GM12878 (cell line): ENCODE results near the gene OR2AT4. TPM values are rescaled to one million over a fixed set of nuclear protein-coding genes. Genes with fewer than 3 reads are reported as not detected.

Source experiments
- ATAC-seq: fragments of 200-7000 bp; cut with Tn5 transposase; 3 replicates; pipeline ENCODE4 v1.9.1; 2020; ENCODE audit warnings: mild to moderate bottlenecking, moderate library complexity
- BruUV-seq: library from RNA; stranded (reverse); fragments of 400-500 nt; replicated peaks from 2 replicates; lab custom pipeline; 2021; lab: Mats Ljungman, UMichigan
- CTCF ChIA-PET: fragments of 300-600 bp; sonication (Branson Sonifier 250); formaldehyde crosslinking; extraction: SDS; loops from one replicate; lab custom pipeline; 2021; ENCODE audit warnings: inconsistent platforms; lab: Yijun Ruan, JAX
- POLR2A ChIA-PET: fragments of 350-600 bp; formaldehyde crosslinking; extraction: SDS; loops from one replicate; lab custom pipeline; 2021; ENCODE audit warnings: inconsistent platforms; lab: Charles Lee
- RAD21 ChIA-PET: fragments of 300-600 bp; sonication (Branson Sonifier 250); formaldehyde crosslinking; loops from one replicate; lab custom pipeline; 2023; ENCODE audit warnings: antibody characterized with exemption; ENCODE audit not compliant: unreplicated experiment; lab: Charles Lee
- SMC1A ChIA-PET: fragments of 300-600 bp; sonication (Branson Sonifier 250); formaldehyde crosslinking; loops from one replicate; lab custom pipeline; 2023; ENCODE audit not compliant: unreplicated experiment, uncharacterized antibody; lab: Charles Lee
- DNase-seq: peaks from one replicate; pipeline ENCODE4 v3.0.0-alpha.2; 2011; ENCODE audit warnings: low read depth, low spot score
- FAIRE-seq: peaks from 3 replicates; lab custom pipeline; 2011; peaks lifted over from hg19 to GRCh38; lab: Jason Lieb, UNC
- H2AFZ ChIP-seq: 2 replicates; pipeline ENCODE4 v1.6.0; 2011; ENCODE audit warnings: low read depth, low read length, control low read depth; ENCODE audit not compliant: control insufficient read depth
- H3K27ac ChIP-seq: 2 replicates; pipeline ENCODE4 v1.5.1; 2011; ENCODE audit warnings: control low read depth; ENCODE audit not compliant: control insufficient read depth, insufficient read depth
- H3K27me3 ChIP-seq, 2 experiments: replicated peaks in 1 of 2; 2 replicates each; pipeline versions ENCODE4 v1.6.0 to v1.6.1; 2011; ENCODE audit warnings: low read length in 1 of 2; ENCODE audit not compliant: control insufficient read depth in 2 of 2, insufficient read depth in 2 of 2
- H3K36me3 ChIP-seq, 2 experiments: 2 replicates each; pipeline ENCODE4 v1.5.1; 2011; ENCODE audit warnings: low read length in 1 of 2; ENCODE audit not compliant: control insufficient read depth in 2 of 2, insufficient read depth in 2 of 2
- H3K4me1 ChIP-seq: 2 replicates; pipeline ENCODE4 v1.6.1; 2011; ENCODE audit warnings: mild to moderate bottlenecking, low read length, moderate library complexity, mixed read lengths; ENCODE audit not compliant: control insufficient read depth, insufficient read depth
- H3K4me2 ChIP-seq: 2 replicates; pipeline ENCODE4 v1.6.0; 2011; ENCODE audit warnings: control low read depth; ENCODE audit not compliant: control insufficient read depth, insufficient read depth
- H3K4me3 ChIP-seq: fragments of 200-600 bp; sonication (generic); 2 replicates; pipeline ENCODE4 v1.5.1; 2016
- H3K79me2 ChIP-seq: 2 replicates; pipeline ENCODE4 v1.6.0; 2011; ENCODE audit warnings: low read length; ENCODE audit not compliant: control insufficient read depth, insufficient read depth
- H3K9ac ChIP-seq: 2 replicates; pipeline ENCODE4 v1.8.0; 2011; ENCODE audit warnings: low read length, control low read depth, mixed read lengths; ENCODE audit not compliant: control insufficient read depth, insufficient read depth
- H3K9me3 ChIP-seq: replicated peaks from 3 replicates; pipeline ENCODE4 v1.5.1; 2011; ENCODE audit warnings: mild to moderate bottlenecking, low read length; ENCODE audit not compliant: control insufficient read depth, insufficient read depth
- H4K20me1 ChIP-seq: 2 replicates; pipeline ENCODE4 v1.6.0; 2011; ENCODE audit not compliant: control insufficient read depth, insufficient read depth
- CBX5 ChIP-seq: sonication (generic); IDR thresholded peaks from 2 replicates; pipeline ENCODE4 v1.6.1; 2016; ENCODE audit warnings: low read depth, moderate library complexity, mild to moderate bottlenecking, inconsistent platforms
- CHD2 ChIP-seq: IDR thresholded peaks from 2 replicates; pipeline ENCODE4 v1.6.1; 2011; ENCODE audit warnings: low read depth, low read length, improper control_type of control experiment, borderline replicate concordance
- FOXK2 ChIP-seq: fragments of 450-650 bp; IDR thresholded peaks from 2 replicates; pipeline ENCODE4 v1.6.1; 2017; ENCODE audit warnings: mild to moderate bottlenecking, moderate library complexity
- MLLT1 ChIP-seq: fragments of 450-650 bp; IDR thresholded peaks from 2 replicates; pipeline ENCODE4 v1.6.1; 2016; ENCODE audit warnings: mild to moderate bottlenecking
- NKRF ChIP-seq: fragments of 450-650 bp; conservative IDR thresholded peaks from 2 replicates; pipeline ENCODE4 v1.6.1; 2017; ENCODE audit warnings: mild to moderate bottlenecking, moderate library complexity
- PML ChIP-seq: IDR thresholded peaks from 2 replicates; pipeline ENCODE4 v1.6.1; 2012; ENCODE audit warnings: low read length, inconsistent platforms
- SIX5 ChIP-seq: IDR thresholded peaks from 2 replicates; pipeline ENCODE4 v1.6.1; 2011; ENCODE audit warnings: mild to moderate bottlenecking, low read depth, low read length, moderate library complexity; ENCODE audit not compliant: severe bottlenecking
- TAF1 ChIP-seq: IDR thresholded peaks from 2 replicates; pipeline ENCODE4 v1.6.1; 2011; ENCODE audit warnings: mild to moderate bottlenecking, low read depth, low read length, borderline replicate concordance
- ZBTB33 ChIP-seq: fragments of 450-650 bp; IDR thresholded peaks from 2 replicates; pipeline ENCODE4 v1.6.1; 2017; ENCODE audit warnings: mild to moderate bottlenecking
- WGBS: methylation state at CpG from one replicate; pipeline ENCODE4 v1.1.6; 2016; ENCODE audit warnings: low lambda C conversion rate; ENCODE audit not compliant: insufficient replicate concordance, insufficient coverage; ENCODE audit errors: missing lambda C conversion rate; 5-methylcytosine and 5-hydroxymethylcytosine counted together
- in situ Hi-C: fragments of 300-500 bp; cut with MboI; formaldehyde crosslinking; loops from 9 replicates; pipeline ENCODE4 v1.14.3; 2018; ENCODE audit warnings: mixed read lengths
- intact Hi-C: fragments of 100-400 bp; cut with micrococcal nuclease; formaldehyde crosslinking; loops from one replicate; pipeline ENCODE4 v1.14.2; 2022; ENCODE audit not compliant: unreplicated experiment
- polyA plus RNA-seq, 11 experiments: library from polyadenylated mRNA; depleted of rRNA in 4 of 11; unstranded in 6 of 11; stranded (reverse) in 5 of 11; fragments of >200 nt; fragmentation: Nextera tagmentation in 4 of 11; fragmentation: Illumina TruSeq in 1 of 11; extraction: Ambion mirVana in 4 of 11; extraction: Trizol in 1 of 11; gene quantifications; 1 replicate in 1 of 11; 2 replicates in 10 of 11; pipeline versions ENCODE4 v1.2.1 to v1.2.3, GENCODE V29; 2011 to 2016; ENCODE audit warnings: inconsistent platforms in 2 of 11, missing spikeins in 2 of 11, low read depth in 1 of 11
- total RNA-seq, 4 experiments: library from RNA; depleted of rRNA in 3 of 4; stranded (reverse); fragments of >200 nt in 3 of 4; fragmentation: Illumina TruSeq in 1 of 4; extraction: Trizol in 1 of 4; gene quantifications; 2 replicates each; pipeline versions ENCODE4 v1.2.1 to v1.2.3, GENCODE V29; 2013 to 2021

Gene OR2AT4
- total and polyA plus RNA-seq, 10 of the 15 experiments (the other 5 are each of a cell fraction or from before 2014, with no cell fraction given) = 0.01 TPM; not detected in 9

- Histone ChIP-seq H3K79me2 (no peaks in the 10 kb centered on the region), H3K27ac (no peak overlapping the region), H3K9me3 (no peaks in the 10 kb centered on the region; the same call in 2 of the 3 replicates), H3K4me1 (peaks cover 9% of the 10 kb centered on the region; the same call in 1 of the 2 replicates), H3K27me3 (no peaks in the 10 kb centered on the region), H4K20me1 (no peaks in the 10 kb centered on the region), H3K4me2 (no peak overlapping the region), H3K4me3 (no peak overlapping the region), H2AFZ (no peak overlapping the region), H3K36me3 (no peaks in the 10 kb centered on the region), H3K9ac (no peak overlapping the region)
- ChIA-PET POLR2A (no interaction called here), SMC1A (interaction anchor here (1.0 kb wide), 1 partner anchor 9 kb away, joined by 4 read pairs; no protein-coding TSS in a partner anchor), CTCF (interaction anchor here (0.7 kb wide), 1 partner anchor 411 kb away, joined by 3 read pairs; no protein-coding TSS in a partner anchor), RAD21 (interaction anchor here (0.7 kb wide), 1 partner anchor 110 kb away, joined by 3 read pairs; no protein-coding TSS in a partner anchor)
- no peak for DNase-seq
- 78% methylated on average over 11 of the region's 11 CpGs for WGBS
- in situ Hi-C loops = no loop called here
- FAIRE-seq = no peak
- ATAC-seq = no peak
- no TSS peak for BruUV-seq
- intact Hi-C loops = no loop called here
- no peak for TF ChIP-seq MLLT1
- no peak for TF ChIP-seq CHD2
- no peak for TF ChIP-seq CBX5
- no peak for TF ChIP-seq FOXK2
- no peak for TF ChIP-seq SIX5
- TF ChIP-seq NKRF = no peak
- TF ChIP-seq TAF1 = no peak
- TF ChIP-seq ZBTB33 = no peak
- TF ChIP-seq PML = no peak
Measured at GRCh38 chr11:75040167-75040770, 56.4 kb downstream of the OR2AT4 start.
